ENCODE data around the gene ME1. TPM values are rescaled to one million over a fixed set of nuclear protein-coding genes. Genes with fewer than 3 reads are reported as not detected.

Gene ME1
- total RNA-seq, 4 donors from 2014 or later: 12.8 to 40.5 (median 28.4) TPM

DNA sequence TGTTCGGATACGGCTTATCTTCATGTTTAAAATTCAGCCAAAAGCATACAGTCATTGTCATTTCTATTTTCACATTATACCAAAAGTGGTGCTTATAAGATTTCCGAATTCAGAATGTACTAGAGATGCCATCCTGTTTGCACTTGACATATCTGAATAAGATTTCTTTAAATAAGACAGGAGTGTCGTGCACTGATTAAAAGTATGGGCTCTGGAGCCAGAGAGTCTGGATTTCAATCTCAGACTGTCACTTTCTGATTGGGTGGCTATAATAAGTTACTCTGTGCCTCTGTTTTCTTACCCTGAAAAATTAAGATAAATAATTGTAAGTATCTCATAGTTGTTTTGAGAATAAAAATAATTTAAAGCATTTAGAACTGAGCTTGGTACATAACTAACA lies 144.9 kb downstream of the ME1 start:
- Histone ChIP-seq H3K4me1 (no peaks in the 10 kb centered on the region), H3K36me3 (no peaks in the 10 kb centered on the region), H3K9me3 (no peaks in the 10 kb centered on the region), H3K4me3 (no peak overlapping the region), H3K27ac (no peak overlapping the region), H3K27me3 (no peaks in the 10 kb centered on the region)
- no peak for DNase-seq (ENCODE audit: low spot score in 2 of 2)
- 76% methylated on average over 4 of the region's 4 CpGs for WGBS
- TF ChIP-seq POLR2AphosphoS5 (IDR thresholded peaks at IDR 0.05) (no peak), EP300 (IDR thresholded peaks at IDR 0.05) (no peak), CTCF (IDR thresholded peaks at IDR 0.05) (no peak), POLR2A (IDR thresholded peaks at IDR 0.05) (no peak)

DNA sequence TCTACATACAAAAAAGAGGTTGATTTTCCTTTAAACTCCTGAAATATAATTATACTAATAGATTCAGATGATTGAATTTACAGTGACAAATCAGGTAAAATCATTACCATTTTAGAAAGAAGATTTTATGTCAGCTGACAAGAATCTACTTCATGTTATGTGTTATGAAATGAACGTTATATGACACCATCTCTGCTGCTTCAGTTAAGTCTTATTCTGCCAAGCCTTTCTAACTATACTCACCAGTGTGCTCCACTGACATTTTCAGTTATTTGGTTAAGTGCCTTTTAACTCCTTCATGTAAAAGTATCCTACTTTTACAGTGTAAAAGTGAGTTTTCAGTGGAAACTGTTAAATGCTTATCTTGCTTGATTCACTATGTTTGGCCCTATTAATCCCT lies 157.3 kb downstream of the ME1 start:
- 23% methylated on average over 1 of the region's 1 CpG for WGBS
- no peak overlapping the region for H3K27ac ChIP-seq
- TF ChIP-seq EP300 (IDR thresholded peaks at IDR 0.05): no peak
- no peak for TF ChIP-seq POLR2A (IDR thresholded peaks at IDR 0.05)
- no peak for TF ChIP-seq CTCF (IDR thresholded peaks at IDR 0.05)
- no peak for TF ChIP-seq POLR2AphosphoS5 (IDR thresholded peaks at IDR 0.05)

DNA sequence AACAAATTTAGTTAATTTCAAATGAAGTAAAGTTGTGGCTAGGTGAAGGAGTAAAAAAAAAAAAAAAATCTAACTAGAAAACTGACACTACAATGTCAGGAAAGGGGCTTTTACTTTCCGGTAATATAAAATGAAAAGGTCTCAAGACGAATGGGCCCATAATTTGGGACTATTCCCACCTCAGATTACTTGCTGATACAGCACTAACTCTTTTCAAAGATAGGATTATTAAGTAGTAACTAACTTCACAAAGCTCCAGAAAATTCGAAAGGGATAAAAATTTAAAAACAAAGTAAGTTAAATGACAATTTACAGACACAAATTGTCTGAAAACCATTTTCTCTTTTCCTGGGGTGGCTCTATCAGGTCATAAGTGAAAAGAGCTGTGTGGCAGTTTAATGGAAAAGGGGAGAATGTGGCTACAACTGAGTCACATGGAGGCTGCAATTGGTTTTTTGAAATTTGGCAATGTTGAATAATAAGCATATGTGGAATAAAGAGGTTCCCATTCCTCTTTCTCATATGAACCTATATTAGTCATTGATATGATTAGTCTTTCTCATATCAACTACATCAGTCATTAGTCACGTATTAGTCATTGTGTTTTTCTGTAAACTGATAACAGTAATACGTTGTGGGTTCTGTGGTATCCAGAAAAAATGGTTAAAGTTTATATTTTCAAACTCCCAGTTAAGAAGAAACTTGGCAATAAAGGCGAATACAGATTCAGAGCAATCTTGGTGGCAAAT lies 159.7 kb downstream of the ME1 start:
- Histone ChIP-seq H3K27ac (no peak overlapping the region), H3K4me1 (no peaks in the 10 kb centered on the region), H3K9me3 (no peaks in the 10 kb centered on the region), H3K4me3 (no peak overlapping the region), H3K36me3 (no peaks in the 10 kb centered on the region), H3K27me3 (no peaks in the 10 kb centered on the region)
- WGBS: 63% methylated on average over 6 of the region's 6 CpGs
- no peak for DNase-seq (ENCODE audit: low spot score in 2 of 2)
- TF ChIP-seq EP300 (IDR thresholded peaks at IDR 0.05): no peak

More for the DNA sequence above, 157.3 kb downstream of the ME1 start:
- Histone ChIP-seq H3K4me1 (no peaks in the 10 kb centered on the region), H3K4me3 (no peak overlapping the region), H3K36me3 (no peaks in the 10 kb centered on the region), H3K9me3 (no peaks in the 10 kb centered on the region), H3K27me3 (no peaks in the 10 kb centered on the region)
- no peak for DNase-seq (ENCODE audit: low spot score in 2 of 2)

- H3K36me3 ChIP-seq: no peaks in the 10 kb centered on the region
- H3K27ac ChIP-seq: no peak overlapping the region
- TF ChIP-seq POLR2A (IDR thresholded peaks at IDR 0.05): no peak
- TF ChIP-seq EP300 (IDR thresholded peaks at IDR 0.05): no peak
- no peak for TF ChIP-seq POLR2AphosphoS5 (IDR thresholded peaks at IDR 0.05)
- TF ChIP-seq CTCF (IDR thresholded peaks at IDR 0.05): no peak
- no peak for DNase-seq (ENCODE audit: low spot score in 2 of 2)
- no peak overlapping the region for H3K4me3 ChIP-seq
- no peaks in the 10 kb centered on the region for H3K27me3 ChIP-seq
- WGBS: 63% methylated on average over 2 of the region's 2 CpGs
- H3K9me3 ChIP-seq: no peaks in the 10 kb centered on the region
- H3K4me1 ChIP-seq: no peaks in the 10 kb centered on the region
Measured at GRCh38 chr6:83265384-83265783, 165.5 kb downstream of the ME1 start.

DNA sequence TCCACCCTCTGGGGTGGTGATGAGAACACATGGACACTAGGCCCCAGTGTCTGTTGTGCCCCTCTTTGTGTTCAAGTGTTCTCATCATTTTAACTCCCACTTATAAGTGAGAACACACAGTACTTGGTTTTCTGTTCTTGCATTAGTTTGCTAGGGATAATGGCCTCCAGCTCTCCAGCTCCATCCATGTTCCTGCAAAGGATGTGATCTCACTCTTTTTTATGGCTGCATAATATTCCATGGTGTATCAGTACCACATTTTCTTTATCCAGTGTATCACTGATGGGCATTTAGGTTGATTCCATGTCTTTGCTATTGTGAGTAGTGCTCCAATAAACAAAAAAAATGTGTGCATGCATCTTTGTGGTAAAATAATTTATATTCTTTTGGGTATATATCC lies 170.3 kb downstream of the ME1 start:
- no peaks in the 10 kb centered on the region for H3K4me1 ChIP-seq
- no peak overlapping the region for H3K4me3 ChIP-seq
- H3K36me3 ChIP-seq: no peaks in the 10 kb centered on the region
- TF ChIP-seq POLR2A (IDR thresholded peaks at IDR 0.05) (no peak), EP300 (IDR thresholded peaks at IDR 0.05) (no peak), CTCF (IDR thresholded peaks at IDR 0.05) (no peak), POLR2AphosphoS5 (IDR thresholded peaks at IDR 0.05) (no peak)
- no peaks in the 10 kb centered on the region for H3K27me3 ChIP-seq
- no peak overlapping the region for H3K27ac ChIP-seq
- no peaks in the 10 kb centered on the region for H3K9me3 ChIP-seq
- no peak for DNase-seq (ENCODE audit: low spot score in 2 of 2)

DNA sequence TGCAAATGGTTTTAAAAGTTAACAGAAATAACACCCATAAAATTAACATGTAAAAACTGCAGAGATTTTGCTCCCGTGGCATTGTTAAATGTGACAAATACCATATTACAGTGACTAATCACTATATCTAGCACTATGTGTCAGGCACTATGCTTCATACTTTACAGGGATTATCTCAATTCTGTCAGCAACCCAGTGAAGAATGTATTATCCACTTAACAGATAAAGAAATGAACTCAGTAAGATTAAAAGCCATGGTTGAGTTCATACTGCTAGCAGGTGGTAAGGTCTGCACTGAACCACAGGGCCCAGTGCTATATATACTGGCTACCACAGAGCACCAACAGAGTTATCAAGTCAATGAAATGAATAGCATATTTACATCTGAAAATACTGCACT lies 172.3 kb downstream of the ME1 start:
- Histone ChIP-seq H3K4me3 (no peak overlapping the region), H3K36me3 (no peaks in the 10 kb centered on the region), H3K27me3 (no peaks in the 10 kb centered on the region), H3K27ac (no peak overlapping the region), H3K9me3 (no peaks in the 10 kb centered on the region), H3K4me1 (no peaks in the 10 kb centered on the region)
- no peak for DNase-seq (ENCODE audit: low spot score in 2 of 2)
- TF ChIP-seq EP300 (IDR thresholded peaks at IDR 0.05) (no peak), CTCF (IDR thresholded peaks at IDR 0.05) (no peak), POLR2A (IDR thresholded peaks at IDR 0.05) (no peak), POLR2AphosphoS5 (IDR thresholded peaks at IDR 0.05) (no peak)
- 87% methylated on average over 1 of the region's 1 CpG for WGBS
